K562 (cell line): ENCODE data around the gene SCAPER. TPM values are rescaled to one million over a fixed set of nuclear protein-coding genes. Genes with fewer than 3 reads are reported as not detected.

Experiments
- ATAC-seq: fragments of 200-7000 bp; cut with Tn5 transposase; 3 replicates; pipeline ENCODE4 v1.9.1; 2020; ENCODE audit warnings: moderate library complexity
- BruUV-seq: library from RNA; stranded (reverse); fragments of 400-500 nt; replicated peaks from 2 replicates; lab custom pipeline; 2021; lab: Mats Ljungman, UMichigan
- CTCF ChIA-PET: fragments of 300-600 bp; formaldehyde crosslinking; extraction: SDS; loops from one replicate; lab custom pipeline; 2021; ENCODE audit warnings: low intra/inter-chr PET ratio; lab: Yijun Ruan, JAX
- POLR2A ChIA-PET: fragments of 300-600, 350-650 bp; sonication (Branson Sonifier 250); formaldehyde crosslinking; extraction: SDS; loops from one replicate; lab custom pipeline; 2021; ENCODE audit warnings: antibody characterized with exemption, inconsistent platforms; lab: Yijun Ruan, JAX
- DNase-seq, 4 experiments: peaks; one replicate each; pipeline versions ENCODE4 v3.0.0 to v3.0.0-alpha.2; 2011 to 2018; ENCODE audit warnings: low spot score in 3 of 4, mixed read lengths in 3 of 4; ENCODE audit errors: extremely low read depth in 1 of 4
- FAIRE-seq: peaks from 2 replicates; lab custom pipeline; 2011; peaks lifted over from hg19 to GRCh38; lab: Jason Lieb, UNC
- H2AFZ ChIP-seq: 2 replicates; pipeline ENCODE4 v1.6.0; 2011; ENCODE audit warnings: low read depth, low read length, control low read depth, inconsistent platforms
- H3K27ac ChIP-seq: fragments of 200-600 bp; 3 replicates; pipeline ENCODE4 v1.8.0; 2011; ENCODE audit warnings: low read depth, mild to moderate bottlenecking, control low read depth, inconsistent platforms, low read length, moderate library complexity, mixed read lengths; ENCODE audit errors: extremely low read depth
- H3K27me3 ChIP-seq, 2 experiments: fragments of 300-600 bp in 1 of 2; 2 replicates in 1 of 2; 3 replicates in 1 of 2; pipeline versions ENCODE4 v1.6.0 to v1.8.0; 2011; ENCODE audit warnings: inconsistent platforms in 2 of 2, low read length in 2 of 2, mild to moderate bottlenecking in 1 of 2, mixed read lengths in 1 of 2, moderate library complexity in 1 of 2; ENCODE audit not compliant: control insufficient read depth in 2 of 2, insufficient read depth in 2 of 2
- H3K36me3 ChIP-seq: fragments of 300-600 bp; 3 replicates; pipeline ENCODE4 v1.8.0; 2011; ENCODE audit warnings: mild to moderate bottlenecking, low read length, inconsistent platforms; ENCODE audit not compliant: control insufficient read depth, insufficient read depth
- H3K4me1 ChIP-seq, 2 experiments: fragments of 200-600 bp in 1 of 2; replicated peaks in 1 of 2; 2 replicates in 1 of 2; 3 replicates in 1 of 2; pipeline versions ENCODE4 v1.5.1 to v1.8.0; 2011; ENCODE audit warnings: inconsistent platforms in 2 of 2, low read length in 2 of 2, mild to moderate bottlenecking in 1 of 2, mixed read lengths in 1 of 2, moderate library complexity in 1 of 2; ENCODE audit not compliant: control insufficient read depth in 2 of 2, insufficient read depth in 2 of 2
- H3K4me2 ChIP-seq: 2 replicates; pipeline ENCODE4 v1.6.1; 2011; ENCODE audit warnings: low read length, control low read depth, inconsistent platforms, mixed read lengths; ENCODE audit not compliant: insufficient read depth
- H3K4me3 ChIP-seq: fragments of 200-600 bp; sonication (generic), shearing (Covaris generic); 2 replicates; pipeline ENCODE4 v1.5.1; 2016; ENCODE audit warnings: control low read depth, inconsistent platforms
- H3K79me2 ChIP-seq: fragments of 200-600 bp; 3 replicates; pipeline ENCODE4 v1.8.0; 2011; ENCODE audit warnings: low read length, inconsistent platforms; ENCODE audit not compliant: control insufficient read depth, insufficient read depth
- H3K9ac ChIP-seq, 2 experiments: 2 replicates each; pipeline versions ENCODE4 v1.6.0 to v1.6.1; 2011; ENCODE audit warnings: low read depth in 2 of 2, low read length in 2 of 2, control low read depth in 1 of 2, inconsistent platforms in 1 of 2, mild to moderate bottlenecking in 1 of 2, mixed read lengths in 1 of 2; ENCODE audit not compliant: insufficient read depth in 1 of 2
- H3K9me1 ChIP-seq: one replicate; pipeline ENCODE4 v1.6.0; 2011; ENCODE audit warnings: inconsistent platforms, mild to moderate bottlenecking, low read length, moderate library complexity; ENCODE audit not compliant: control insufficient read depth, insufficient read depth
- H3K9me3 ChIP-seq: replicated peaks from 2 replicates; pipeline ENCODE4 v1.5.1; 2011; ENCODE audit warnings: low read depth, low read length, inconsistent platforms; ENCODE audit not compliant: control insufficient read depth, insufficient read depth
- H4K20me1 ChIP-seq: replicated peaks from 2 replicates; pipeline ENCODE4 v1.6.1; 2011; ENCODE audit warnings: low read length, inconsistent platforms, mixed read lengths; ENCODE audit not compliant: control insufficient read depth, insufficient read depth
- ATF3 ChIP-seq, 2 experiments: fragments of 450-650 bp in 1 of 2; sonication (generic) in 1 of 2; formaldehyde crosslinking in 1 of 2; IDR thresholded peaks in 1 of 2; conservative IDR thresholded peaks in 1 of 2; 2 replicates each; pipeline versions ENCODE4 v1.6.1 to v1.8.1; 2016 to 2023; ENCODE audit warnings: mild to moderate bottlenecking in 2 of 2, moderate library complexity in 2 of 2, inconsistent platforms in 1 of 2, missing genetic modification reagents in 1 of 2
- CBX8 ChIP-seq: fragments of 200-600 bp; sonication (generic); IDR thresholded peaks from 2 replicates; pipeline ENCODE4 v1.6.1; 2012; ENCODE audit warnings: borderline replicate concordance, mixed run types, low read depth, mild to moderate bottlenecking, moderate library complexity, mixed read lengths, low read length, control low read depth, inconsistent platforms; ENCODE audit not compliant: poor library complexity, severe bottlenecking; ENCODE audit errors: extremely low read depth
- HOMEZ ChIP-seq: fragments of 250-450 bp; sonication (Bioruptor Pico); IDR thresholded peaks from 2 replicates; pipeline ENCODE4 v1.4.0; 2020; ENCODE audit warnings: mild to moderate bottlenecking, moderate library complexity
- RAD51 ChIP-seq: fragments of 450-650 bp; IDR thresholded peaks from 2 replicates; pipeline ENCODE4 v1.7.1; 2016; ENCODE audit warnings: low read depth, mild to moderate bottlenecking, borderline replicate concordance
- RBM14 ChIP-seq: fragments of 200-400 bp; formaldehyde crosslinking; IDR thresholded peaks from 2 replicates; pipeline ENCODE4 v1.6.1; 2018; ENCODE audit warnings: low read depth, mild to moderate bottlenecking, low read length, moderate library complexity, borderline replicate concordance; ENCODE audit not compliant: insufficient read depth
- TGIF2 ChIP-seq: sonication (generic); formaldehyde crosslinking; IDR thresholded peaks from 2 replicates; pipeline ENCODE4 v1.8.1; 2022; ENCODE audit warnings: mild to moderate bottlenecking, missing genetic modification reagents, moderate library complexity
- ZBTB1 ChIP-seq: sonication (generic); formaldehyde crosslinking; IDR thresholded peaks from 2 replicates; pipeline ENCODE4 v1.8.1; 2023; ENCODE audit warnings: missing genetic modification reagents, low read depth, mild to moderate bottlenecking, borderline replicate concordance
- ZBTB5 ChIP-seq: fragments of 450-650 bp; IDR thresholded peaks from 2 replicates; pipeline ENCODE4 v1.6.1; 2017; ENCODE audit warnings: antibody characterized with exemption
- ZNF589 ChIP-seq: fragments of 200-800 bp; sonication (Bioruptor generic); IDR thresholded peaks from 2 replicates; pipeline ENCODE4 v1.6.1; 2016; ENCODE audit warnings: low read depth, missing genetic modification characterization, missing compliant biosample characterization
- ZNF76 ChIP-seq: fragments of 250-450 bp; sonication (Bioruptor Pico); IDR thresholded peaks from 2 replicates; pipeline ENCODE4 v1.4.0; 2020; ENCODE audit warnings: mild to moderate bottlenecking, moderate library complexity, borderline replicate concordance
- WGBS: fragments of 100-300 bp; shearing (Covaris generic); methylation state at CpG from one replicate; pipeline ENCODE4 v1.1.6; 2016; ENCODE audit warnings: low coverage, mixed read lengths; ENCODE audit not compliant: insufficient coverage; ENCODE audit errors: missing lambda C conversion rate; 5-methylcytosine and 5-hydroxymethylcytosine counted together
- in situ Hi-C: fragments of 300-500 bp; cut with MboI; formaldehyde crosslinking; loops from 4 replicates; pipeline ENCODE4 v1.15.0; 2018; ENCODE audit warnings: inconsistent platforms, mixed read lengths
- intact Hi-C: fragments of 100-400 bp; cut with micrococcal nuclease; formaldehyde crosslinking; loops from 2 replicates; pipeline ENCODE4 v1.14.2; 2022
- polyA plus RNA-seq, 8 experiments: library from polyadenylated mRNA; depleted of rRNA in 4 of 8; stranded (reverse) in 5 of 8; unstranded in 3 of 8; fragments of >200 nt; fragmentation: Nextera tagmentation in 2 of 8; fragmentation: Illumina TruSeq in 1 of 8; extraction: Ambion mirVana in 2 of 8; extraction: Trizol in 1 of 8; gene quantifications; 2 replicates each; pipeline versions ENCODE4 v1.2.1 to v1.2.3, GENCODE V29; 2011 to 2014; ENCODE audit warnings: inconsistent platforms in 1 of 8, missing spikeins in 1 of 8
- total RNA-seq, 7 experiments: library from RNA; depleted of rRNA in 6 of 7; stranded (reverse); fragments of >200 nt in 6 of 7; fragmentation: Illumina TruSeq in 2 of 7; extraction: Trizol in 2 of 7; gene quantifications; 2 replicates each; pipeline versions ENCODE4 v1.2.1 to v1.2.3, GENCODE V29; 2011 to 2021; ENCODE audit warnings: low replicate concordance in 1 of 7

Gene SCAPER
- total and polyA plus RNA-seq, 9 of the 15 experiments (the other 6 are each of a cell fraction or from before 2014, with no cell fraction given) = 1.3 to 5.7 (median 3.2) TPM

- Histone ChIP-seq H3K9me3 (no peaks in the 10 kb centered on the region), H3K4me2 (no peak overlapping the region), H4K20me1 (no peaks in the 10 kb centered on the region), H3K36me3 (no peaks in the 10 kb centered on the region), H3K79me2 (no peaks in the 10 kb centered on the region), H3K4me1 (peaks cover 0 to 3% of the 10 kb centered on the region in 2 experiments; a peak in 1 of 5 replicates), H3K9ac (no peak overlapping the region), H3K27ac (no peak overlapping the region), H3K9me1 (no peaks in the 10 kb centered on the region), H2AFZ (no peak overlapping the region), H3K4me3 (no peak overlapping the region)
- CTCF ChIA-PET = no interaction called here
- 8% methylated on average over 8 of the region's 8 CpGs for WGBS
- no peak for ATAC-seq
- POLR2A ChIA-PET = no interaction called here
- DNase-seq = no peak
- in situ Hi-C loops = no loop called here
- FAIRE-seq = no peak
- peak; percentile 45 for TF ChIP-seq CBX8
- TF ChIP-seq RAD51 = no peak
- TF ChIP-seq ZNF589 (CRISPR knock-in tag) = no peak
- TF ChIP-seq, all 486 proteins: peak for 1
- BruUV-seq = no TSS peak
- intact Hi-C loops = no loop called here
- no peaks in the 10 kb centered on the region; a peak in 2 of 5 replicates for H3K27me3 ChIP-seq
These were observed 528.3 kb downstream of the SCAPER start for GRCh38 chr15:76376816-76377215.

GRCh38 chr15:76376029-76376428 is 529.1 kb downstream of the SCAPER start:
- H3K27me3 ChIP-seq = no peaks in the 10 kb centered on the region; a peak in 2 of 5 replicates
- BruUV-seq = no TSS peak
- no peaks in the 10 kb centered on the region for H3K79me2 ChIP-seq
- no peaks in the 10 kb centered on the region for H3K9me1 ChIP-seq
- H3K4me1 ChIP-seq = peaks cover 0 to 3% of the 10 kb centered on the region in 2 experiments; a peak in 1 of 5 replicates
- no peak overlapping the region for H3K4me3 ChIP-seq
- in situ Hi-C loops (no loop called here), intact Hi-C loops (no loop called here)
- no peaks in the 10 kb centered on the region for H4K20me1 ChIP-seq
- no peak overlapping the region for H3K9ac ChIP-seq
- FAIRE-seq (peak; percentile 23), ATAC-seq (peak; percentile 63), DNase-seq (peak in 2 of 4 experiments; percentile 13 to 16)
- CTCF ChIA-PET = no interaction called here
- H3K36me3 ChIP-seq = no peaks in the 10 kb centered on the region
- H2AFZ ChIP-seq = no peak overlapping the region
- WGBS = 20% methylated on average over 3 of the region's 3 CpGs
- POLR2A ChIA-PET = interaction anchor here (0.6 to 0.8 kb wide), 2 partner anchors 33 to 449 kb away, joined by 3 read pairs; no protein-coding TSS in a partner anchor
- H3K27ac ChIP-seq = no peak overlapping the region
- H3K9me3 ChIP-seq = no peaks in the 10 kb centered on the region
- H3K4me2 ChIP-seq = no peak overlapping the region
- TF ChIP-seq ATF3 (IDR thresholded peaks at IDR 0.05) = no peak
- no peak for TF ChIP-seq ATF3 (CRISPR knock-in tag; conservative IDR thresholded peaks at IDR 0.05)
- no peak for TF ChIP-seq TGIF2 (CRISPR knock-in tag)
- TF ChIP-seq ZNF76 (CRISPR knock-in tag) = no peak
- TF ChIP-seq RBM14 = no peak
- TF ChIP-seq ZBTB5 = no peak
- TF ChIP-seq ZBTB1 (CRISPR knock-in tag) = no peak
- TF ChIP-seq HOMEZ = no peak
